GM11168 (cell line): ENCODE data around the gene LRIF1.
"Not testable (repeated sequence)": the region's sequence is repeated elsewhere in the genome, so short reads cannot be mapped to it uniquely, and the experiment has no call there.

Source experiments
- in situ Hi-C: fragments of 300-500 bp; cut with MboI; formaldehyde crosslinking; loops from one replicate; pipeline ENCODE4 v1.12.0; 2022; ENCODE audit warnings: low sequenced_read_pairs; ENCODE audit not compliant: unreplicated experiment

LRIF1 gene, protein sequence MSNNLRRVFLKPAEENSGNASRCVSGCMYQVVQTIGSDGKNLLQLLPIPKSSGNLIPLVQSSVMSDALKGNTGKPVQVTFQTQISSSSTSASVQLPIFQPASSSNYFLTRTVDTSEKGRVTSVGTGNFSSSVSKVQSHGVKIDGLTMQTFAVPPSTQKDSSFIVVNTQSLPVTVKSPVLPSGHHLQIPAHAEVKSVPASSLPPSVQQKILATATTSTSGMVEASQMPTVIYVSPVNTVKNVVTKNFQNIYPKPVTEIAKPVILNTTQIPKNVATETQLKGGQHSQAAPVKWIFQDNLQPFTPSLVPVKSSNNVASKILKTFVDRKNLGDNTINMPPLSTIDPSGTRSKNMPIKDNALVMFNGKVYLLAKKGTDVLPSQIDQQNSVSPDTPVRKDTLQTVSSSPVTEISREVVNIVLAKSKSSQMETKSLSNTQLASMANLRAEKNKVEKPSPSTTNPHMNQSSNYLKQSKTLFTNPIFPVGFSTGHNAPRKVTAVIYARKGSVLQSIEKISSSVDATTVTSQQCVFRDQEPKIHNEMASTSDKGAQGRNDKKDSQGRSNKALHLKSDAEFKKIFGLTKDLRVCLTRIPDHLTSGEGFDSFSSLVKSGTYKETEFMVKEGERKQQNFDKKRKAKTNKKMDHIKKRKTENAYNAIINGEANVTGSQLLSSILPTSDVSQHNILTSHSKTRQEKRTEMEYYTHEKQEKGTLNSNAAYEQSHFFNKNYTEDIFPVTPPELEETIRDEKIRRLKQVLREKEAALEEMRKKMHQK

DNA sequence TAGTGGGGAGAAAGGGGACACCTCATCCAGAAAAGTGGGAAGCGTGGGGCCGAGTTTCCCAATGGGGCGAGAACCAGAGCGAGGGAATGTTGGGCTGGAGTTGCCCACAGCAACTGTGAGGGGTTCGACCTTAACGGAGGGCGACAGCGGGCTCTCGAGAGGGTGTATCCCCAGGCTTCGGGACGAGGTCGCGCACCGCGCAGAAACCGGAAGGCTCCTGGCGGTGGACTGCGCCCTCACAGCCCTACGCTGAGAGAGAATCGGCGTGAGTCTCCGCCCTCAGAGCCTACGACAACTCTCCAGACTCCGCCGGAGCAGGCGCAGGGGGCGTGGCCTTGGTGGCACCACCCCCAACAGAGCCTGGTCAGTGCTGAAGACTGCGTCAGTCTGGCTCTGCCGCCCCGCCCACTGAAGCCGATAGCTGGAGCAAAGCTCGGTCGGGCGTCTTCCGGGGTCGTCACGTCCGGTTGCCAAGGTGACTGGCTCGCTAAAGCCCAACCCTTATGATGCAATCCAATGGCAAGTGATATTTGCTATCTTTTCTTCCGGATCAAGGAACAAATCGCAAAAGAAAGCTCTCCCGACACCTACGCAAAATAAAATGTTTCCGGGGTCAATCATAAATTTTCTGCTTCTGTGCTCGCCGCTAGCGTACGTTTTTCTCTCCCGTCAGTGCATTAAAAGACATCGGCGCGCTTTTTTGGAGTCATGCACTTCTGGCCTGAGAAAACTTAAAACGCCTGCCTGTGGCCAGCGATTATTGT lies at the start of gene LRIF1:
Gene LRIF1, minus strand, starts transcription at position 232 of the 764 bp plus-strand sequence. CDS start 234 bp downstream, outside the sequence.
- in situ Hi-C loops, result no loop called here

DNA sequence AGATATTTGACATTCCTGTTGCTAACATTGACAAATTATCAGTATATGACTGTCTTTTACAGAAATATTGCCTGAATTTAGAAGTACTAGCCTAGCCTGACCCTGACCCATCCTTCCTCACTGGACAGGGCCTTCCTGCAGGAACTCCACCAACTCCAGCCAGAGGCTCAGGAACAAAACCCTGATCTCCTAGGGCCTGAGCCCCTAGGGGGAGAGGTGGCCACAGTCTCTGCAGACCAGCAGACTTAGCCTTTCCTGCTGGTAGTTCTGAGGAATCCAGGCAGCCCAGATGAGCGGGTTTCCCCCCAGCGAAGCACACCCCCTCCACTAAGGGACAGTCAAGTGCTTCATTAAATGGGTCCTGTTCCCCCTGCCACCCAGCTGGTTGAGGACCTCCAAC lies 44.3 kb upstream of the LRIF1 start:
- in situ Hi-C loops, result no loop called here

DNA sequence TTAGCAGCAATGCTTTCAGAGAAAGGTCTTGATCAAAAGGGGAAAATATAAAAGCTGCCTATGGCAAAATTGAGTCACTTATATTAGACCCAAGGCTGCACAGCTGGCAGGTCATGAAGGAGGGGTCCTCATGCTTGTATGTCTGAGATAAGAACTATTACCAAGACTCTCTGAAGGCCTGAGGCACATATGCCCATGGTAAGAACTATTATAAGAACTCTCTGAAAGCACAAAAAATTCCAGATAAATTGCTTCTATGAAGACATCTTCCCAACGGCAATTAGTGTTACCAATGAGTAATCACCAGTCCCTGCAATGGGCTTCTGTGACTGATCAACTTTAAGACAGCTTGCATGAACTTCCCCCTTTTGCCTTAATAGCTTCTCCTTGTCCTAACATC lies 42.8 kb upstream of the LRIF1 start:
- in situ Hi-C loops, result no loop called here

DNA sequence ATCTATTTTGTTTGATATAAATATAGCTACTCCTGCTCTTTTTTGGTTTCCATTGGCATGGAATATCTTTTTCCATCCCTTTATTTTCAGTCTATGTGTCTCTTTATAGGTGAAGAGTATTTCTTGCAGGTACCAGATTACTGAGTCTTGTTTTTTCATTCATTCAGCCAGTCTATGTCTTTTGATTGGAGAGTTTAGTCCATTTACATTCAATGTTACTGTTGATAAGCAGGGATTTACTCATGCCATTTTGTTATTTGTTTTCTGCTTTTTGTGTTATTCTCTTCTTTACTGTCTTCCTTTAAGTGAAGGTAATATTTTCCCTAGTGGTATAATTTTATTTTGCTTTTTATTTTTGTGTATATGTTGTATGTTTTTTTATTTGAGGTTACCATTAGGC lies 35.9 kb upstream of the LRIF1 start:
- in situ Hi-C loops, result not testable (repeated sequence)

DNA sequence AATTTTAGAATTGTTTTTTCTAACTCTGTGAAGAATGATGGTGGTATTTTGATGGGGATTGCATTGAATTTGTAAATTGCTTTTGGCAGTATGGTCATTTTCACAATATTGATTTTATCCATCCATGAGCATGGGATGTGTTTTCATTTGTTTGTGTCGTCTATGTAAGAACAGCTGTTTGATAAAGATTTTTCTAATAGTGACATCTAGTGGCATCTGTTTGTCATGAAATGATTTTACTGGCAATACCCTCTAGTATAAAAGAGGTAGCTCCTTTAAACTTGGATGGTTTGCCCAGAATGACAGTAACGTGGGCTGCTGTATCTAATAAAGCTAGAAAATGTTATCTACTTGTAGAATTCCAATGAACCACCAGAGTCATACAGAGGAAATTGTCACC lies 28.6 kb upstream of the LRIF1 start:
- in situ Hi-C loops, result not testable (repeated sequence)

DNA sequence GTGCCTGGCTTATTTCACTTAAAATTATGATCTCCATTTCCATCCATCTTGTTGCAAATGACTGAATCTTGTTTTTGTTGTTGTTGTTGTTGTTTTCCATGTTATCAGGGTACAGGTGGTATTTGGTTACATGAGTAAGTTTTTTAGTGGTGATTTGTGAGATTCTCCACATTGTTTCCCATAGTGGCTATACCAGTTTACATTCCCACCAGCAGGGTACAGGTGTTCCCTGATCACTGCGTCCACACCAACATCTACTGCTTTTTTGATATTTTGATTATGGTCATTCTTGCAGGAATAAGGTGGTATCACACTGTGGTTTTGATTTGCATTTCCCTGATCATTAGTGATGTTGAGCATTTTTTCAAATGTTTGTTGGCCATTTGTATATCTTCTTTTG lies 27.6 kb upstream of the LRIF1 start:
- in situ Hi-C loops, result not testable (repeated sequence)

DNA sequence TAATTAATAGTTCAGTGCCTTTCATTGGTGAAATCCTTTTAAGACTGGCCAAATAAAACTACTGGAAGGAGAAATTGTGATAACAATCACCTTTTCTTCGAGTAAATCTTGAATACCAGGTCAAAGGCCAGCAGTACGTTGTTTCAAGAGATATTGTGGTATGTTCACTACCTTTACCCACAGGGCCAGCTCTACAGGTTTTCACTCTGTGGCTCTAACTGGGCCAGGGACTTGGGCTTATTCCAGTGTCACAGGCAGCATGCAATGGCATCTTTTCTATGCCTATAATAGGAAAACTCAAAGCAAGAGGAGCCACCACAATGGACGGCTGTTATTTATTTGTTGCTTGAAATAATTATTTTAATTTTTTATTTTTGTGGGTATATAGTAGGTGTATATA lies 26.8 kb upstream of the LRIF1 start:
- in situ Hi-C loops, result no loop called here

DNA sequence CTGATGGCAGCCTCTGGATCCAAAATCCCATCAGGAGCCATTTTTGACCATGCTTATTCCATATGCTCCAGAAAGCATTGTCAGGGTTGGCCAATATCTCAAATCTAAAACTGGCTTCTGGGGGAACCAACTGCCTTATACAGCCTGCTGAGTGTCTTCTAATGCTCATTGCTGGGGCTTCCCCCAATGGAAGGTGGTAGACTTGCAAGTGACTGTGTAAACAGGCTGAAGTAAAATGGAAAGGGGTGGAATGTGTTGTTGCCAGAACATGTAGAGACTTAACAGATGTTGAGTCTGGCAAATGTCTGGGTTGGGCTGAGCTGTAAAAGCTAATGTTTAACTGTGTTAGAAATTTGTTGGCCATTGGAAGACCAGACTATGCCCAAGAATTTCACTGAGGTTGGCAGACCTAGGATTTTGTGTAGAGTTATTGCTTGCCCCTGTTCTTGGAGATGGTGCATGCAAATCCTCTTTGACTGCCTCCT lies 22.7 kb upstream of the LRIF1 start:
- in situ Hi-C loops, result loop anchor here (10.0 kb wide), 1 partner anchor 202 kb away; no protein-coding TSS in a partner anchor

DNA sequence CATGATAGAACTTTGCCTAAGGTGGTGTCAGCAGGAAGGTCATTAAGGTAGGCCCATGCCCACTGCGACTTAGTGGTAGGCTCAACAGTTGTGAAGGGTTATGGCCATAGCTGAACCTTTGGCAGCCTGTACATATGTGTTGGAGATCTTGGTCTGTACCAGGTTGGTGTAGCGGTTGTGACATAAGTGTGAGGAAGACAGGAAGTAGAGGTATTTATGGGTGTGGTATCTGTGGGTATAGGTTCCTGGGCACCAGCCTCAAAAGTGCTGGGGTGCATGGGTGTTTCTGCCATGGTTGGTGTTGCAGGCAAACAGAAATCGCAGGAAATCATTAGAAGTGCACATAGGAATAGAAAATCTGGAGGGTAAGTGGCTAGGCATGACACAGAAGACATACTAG lies 18.6 kb upstream of the LRIF1 start:
- in situ Hi-C loops, result loop anchor here (10.0 kb wide), 1 partner anchor 198 kb away; no protein-coding TSS in a partner anchor

DNA sequence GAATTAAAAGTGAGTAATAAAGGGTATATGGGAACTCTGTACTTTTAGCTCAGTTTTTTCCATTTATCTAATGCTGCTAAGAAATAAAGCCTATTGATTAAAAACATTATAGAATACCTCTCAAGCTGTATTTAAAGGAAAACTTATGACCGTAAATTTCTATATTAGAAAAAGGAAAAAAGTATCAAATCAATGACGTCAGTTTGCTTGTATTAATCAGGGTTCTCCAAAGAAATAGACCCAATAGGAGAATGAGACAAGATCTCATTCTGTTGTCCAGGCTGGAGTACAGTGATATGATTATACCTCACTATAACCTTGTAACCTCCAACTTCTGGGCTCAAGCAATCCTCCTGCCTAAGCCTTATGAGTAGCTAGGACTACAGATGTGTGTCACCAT lies 15.4 kb upstream of the LRIF1 start:
- in situ Hi-C loops, result no loop called here

DNA sequence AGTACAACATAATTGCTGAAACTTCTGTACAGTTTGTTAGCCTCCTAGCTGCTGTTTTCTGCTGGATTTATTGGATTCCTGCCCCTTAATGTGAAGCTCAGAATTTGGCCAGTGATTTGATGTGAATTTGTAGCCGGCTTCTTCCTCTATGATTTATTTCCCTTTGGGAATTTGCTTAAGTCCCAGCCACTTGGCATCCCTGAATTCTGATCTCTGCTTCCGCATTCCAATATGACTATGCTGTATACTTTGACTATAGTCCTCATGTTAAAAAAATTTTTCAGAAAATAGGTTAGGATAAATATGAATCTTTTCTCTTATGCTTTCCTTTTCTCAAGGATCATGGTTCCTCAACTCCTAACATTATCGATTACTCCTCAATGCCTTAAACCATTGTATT lies 12.4 kb upstream of the LRIF1 start:
- in situ Hi-C loops, result no loop called here

DNA sequence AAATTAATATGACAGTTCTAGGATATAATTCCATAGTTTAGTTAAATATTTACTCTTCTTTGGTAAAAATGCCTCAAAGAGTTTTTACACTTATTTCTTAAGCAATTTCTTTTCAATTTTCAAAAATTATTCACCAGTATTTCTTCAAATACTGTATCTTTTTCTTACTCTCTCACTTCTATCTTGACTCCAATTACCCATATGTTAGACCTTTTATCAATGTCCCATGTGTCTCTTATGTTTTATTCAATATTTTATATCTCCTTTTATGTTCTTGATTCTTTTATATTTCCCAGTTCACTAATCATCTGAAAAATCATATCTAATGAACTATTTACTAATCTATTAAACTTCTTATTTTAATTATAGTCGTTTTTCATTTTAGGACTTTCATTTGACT lies 11.5 kb upstream of the LRIF1 start:
- in situ Hi-C loops, result no loop called here

GRCh38 chr1:110967256-110967655 lies 3.5 kb upstream of the LRIF1 start:
- in situ Hi-C loops, result no loop called here

DNA sequence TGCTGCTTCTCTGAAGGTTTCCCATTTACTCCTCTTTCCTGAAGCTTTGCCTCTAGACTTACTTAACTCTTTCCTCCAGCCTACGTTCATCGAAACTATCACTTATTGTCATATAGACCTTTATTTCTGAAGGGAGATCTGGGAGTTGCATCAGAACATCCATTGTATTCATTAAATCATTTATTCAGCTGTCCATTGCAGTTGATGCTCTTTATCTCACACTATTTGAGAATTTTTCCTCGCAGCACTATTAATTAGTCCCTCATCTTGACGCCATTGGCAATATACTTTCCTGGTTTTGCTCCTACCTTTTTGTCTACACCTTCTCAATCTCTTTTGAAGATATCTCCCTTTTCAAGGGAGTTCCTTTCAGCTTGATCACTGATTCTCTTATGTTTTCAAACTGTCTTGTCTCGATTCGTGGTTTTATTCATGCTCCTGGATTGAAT lies 757 bp upstream of the LRIF1 start:
- in situ Hi-C loops, result no loop called here

GRCh38 chr1:110962892-110963690 lies 631 bp downstream of the LRIF1 start:
- in situ Hi-C loops, result no loop called here

- in situ Hi-C loops, result no loop called here
Measured at GRCh38 chr1:110961902-110962301, 1.8 kb downstream of the LRIF1 start.

DNA sequence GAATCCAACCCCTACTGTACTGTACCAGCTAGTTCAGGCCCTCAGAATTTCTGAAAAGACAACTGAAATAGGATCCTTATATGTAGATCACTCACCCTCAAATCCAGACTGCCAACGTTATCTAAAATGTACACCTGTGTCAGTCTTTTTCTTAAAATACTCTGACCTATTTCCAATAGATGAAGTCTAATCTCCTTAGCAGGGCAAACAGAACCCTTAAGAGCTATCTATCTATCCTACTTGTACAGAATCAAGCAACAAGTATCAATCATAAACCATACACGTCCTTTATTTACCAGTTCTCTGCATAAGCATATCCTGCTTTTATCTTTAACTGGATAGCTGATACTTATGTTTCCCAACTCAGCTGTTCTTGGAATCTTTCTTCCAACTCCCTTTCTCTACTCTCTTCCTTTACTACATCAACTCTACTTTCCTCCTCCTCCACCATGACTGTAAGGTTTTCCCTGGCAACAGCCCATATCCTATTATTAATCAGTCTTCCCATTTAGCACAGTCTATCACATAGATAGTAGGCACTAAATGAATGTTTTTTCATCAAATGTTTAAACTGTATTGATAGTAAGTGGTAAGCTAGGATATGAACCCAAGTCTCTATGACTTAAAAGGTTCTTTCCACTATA lies 2.8 kb downstream of the LRIF1 start:
- in situ Hi-C loops, result no loop called here

GRCh38 chr1:110957798-110958197 lies 5.9 kb downstream of the LRIF1 start:
- in situ Hi-C loops, result no loop called here

DNA sequence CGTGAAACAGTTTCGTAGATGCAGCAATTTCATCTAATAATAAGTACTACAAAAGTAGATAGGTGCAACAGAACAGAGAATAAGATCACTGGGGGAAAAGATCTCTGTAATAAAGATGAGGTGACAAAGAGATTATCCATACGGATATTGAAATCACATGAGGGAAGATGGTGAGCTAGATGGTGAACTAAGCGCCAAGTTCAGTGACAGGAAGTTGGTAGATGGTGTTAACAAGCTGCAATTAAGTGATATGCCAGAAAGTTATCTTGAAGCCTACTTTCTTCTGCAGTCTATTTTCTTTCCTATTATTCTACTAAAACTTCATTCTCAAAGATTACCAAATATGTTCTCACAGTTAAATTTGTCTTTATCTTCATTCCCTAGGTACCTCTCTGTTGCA lies 7.1 kb downstream of the LRIF1 start:
- in situ Hi-C loops, result no loop called here
